MM.1S (cell line): ENCODE measurements around the gene SLBP.

ENCODE experiments used
- EZH2 ChIP-seq: fragments of 300-600 bp; sonication (generic); optimal IDR thresholded peaks from 2 replicates; pipeline ENCODE3; 2017; ENCODE audit warnings: low read depth, mild to moderate bottlenecking, antibody characterized with exemption, low read length, mixed read lengths
- EZH2phosphoT487 ChIP-seq: fragments of 300-600 bp; sonication (generic); IDR thresholded peaks from 2 replicates; pipeline ENCODE4 v1.6.1; 2018; ENCODE audit warnings: antibody characterized with exemption, low read length
- TF ChIP-seq, protein P1 (sequence below): fragments of 300-600 bp; sonication (generic); IDR thresholded peaks from 2 replicates; pipeline ENCODE4 v1.5.1; 2016; ENCODE audit warnings: antibody characterized with exemption, low read length, mixed read lengths

DNA sequence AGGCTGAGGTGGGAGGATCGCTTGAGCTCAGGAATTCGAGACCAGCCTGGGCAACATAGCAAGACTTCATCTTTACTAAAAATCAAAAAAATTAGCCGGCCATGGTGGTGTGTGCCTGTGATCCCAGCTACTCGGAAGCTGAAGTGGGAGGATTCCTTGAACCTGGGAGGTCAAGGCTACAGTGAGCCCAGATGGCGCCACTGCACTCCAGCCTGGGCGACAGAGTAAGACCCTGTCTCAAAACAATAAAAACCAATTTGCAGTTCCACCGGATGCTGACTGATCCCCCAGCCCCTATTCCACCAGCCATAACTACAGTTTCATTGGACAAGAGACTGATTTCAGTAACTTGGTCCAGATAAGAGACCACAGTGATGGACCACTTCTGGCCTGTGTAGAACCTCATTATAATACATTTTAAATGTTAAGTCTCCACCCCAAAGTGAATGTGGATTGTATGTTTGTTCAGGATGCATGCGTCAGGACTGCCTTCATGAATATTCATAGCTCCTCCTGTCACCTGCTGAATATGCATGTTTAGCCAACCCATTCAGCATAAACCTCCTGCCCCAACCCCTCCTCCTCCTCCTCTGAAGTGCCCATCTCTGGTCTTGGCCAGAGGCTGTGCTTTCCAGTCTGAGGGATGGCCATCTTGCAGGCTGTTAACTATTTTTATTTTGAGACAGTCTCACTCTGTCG, 2.3 kb upstream of the SLBP start:
- TF ChIP-seq, protein P1, sequence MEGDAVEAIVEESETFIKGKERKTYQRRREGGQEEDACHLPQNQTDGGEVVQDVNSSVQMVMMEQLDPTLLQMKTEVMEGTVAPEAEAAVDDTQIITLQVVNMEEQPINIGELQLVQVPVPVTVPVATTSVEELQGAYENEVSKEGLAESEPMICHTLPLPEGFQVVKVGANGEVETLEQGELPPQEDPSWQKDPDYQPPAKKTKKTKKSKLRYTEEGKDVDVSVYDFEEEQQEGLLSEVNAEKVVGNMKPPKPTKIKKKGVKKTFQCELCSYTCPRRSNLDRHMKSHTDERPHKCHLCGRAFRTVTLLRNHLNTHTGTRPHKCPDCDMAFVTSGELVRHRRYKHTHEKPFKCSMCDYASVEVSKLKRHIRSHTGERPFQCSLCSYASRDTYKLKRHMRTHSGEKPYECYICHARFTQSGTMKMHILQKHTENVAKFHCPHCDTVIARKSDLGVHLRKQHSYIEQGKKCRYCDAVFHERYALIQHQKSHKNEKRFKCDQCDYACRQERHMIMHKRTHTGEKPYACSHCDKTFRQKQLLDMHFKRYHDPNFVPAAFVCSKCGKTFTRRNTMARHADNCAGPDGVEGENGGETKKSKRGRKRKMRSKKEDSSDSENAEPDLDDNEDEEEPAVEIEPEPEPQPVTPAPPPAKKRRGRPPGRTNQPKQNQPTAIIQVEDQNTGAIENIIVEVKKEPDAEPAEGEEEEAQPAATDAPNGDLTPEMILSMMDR = no peak
- no peak for TF ChIP-seq EZH2phosphoT487
- no peak for TF ChIP-seq EZH2
